GM19193 (cell line): ENCODE results near the gene BTF3L4.

Source experiments
- POLR2A ChIP-seq: IDR thresholded peaks from 4 replicates; pipeline ENCODE4 v1.6.1; 2011; ENCODE audit not compliant: insufficient read depth, insufficient read length; ENCODE audit errors: extremely low read depth

The BTF3L4 gene

DNA sequence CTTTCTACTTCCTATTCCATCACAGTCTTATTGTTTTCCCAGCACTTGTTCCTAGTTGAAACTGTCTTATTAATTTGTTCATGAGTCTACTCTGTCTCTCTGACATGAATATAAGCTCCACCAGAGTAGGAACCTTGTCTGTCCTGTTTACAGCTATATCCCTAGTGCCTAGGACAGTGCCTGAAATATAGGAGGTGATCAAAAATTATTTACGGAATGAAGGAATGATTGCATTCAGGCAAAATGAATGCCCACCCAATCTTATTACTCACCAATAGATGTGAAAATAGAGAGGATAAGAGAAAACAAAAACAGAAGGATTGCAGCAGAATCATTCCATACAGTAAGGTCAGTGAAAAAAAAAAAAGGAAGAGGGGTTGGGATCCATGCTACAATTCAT is 2.2 kb upstream of the BTF3L4 start:
- no peak for TF ChIP-seq POLR2A

DNA sequence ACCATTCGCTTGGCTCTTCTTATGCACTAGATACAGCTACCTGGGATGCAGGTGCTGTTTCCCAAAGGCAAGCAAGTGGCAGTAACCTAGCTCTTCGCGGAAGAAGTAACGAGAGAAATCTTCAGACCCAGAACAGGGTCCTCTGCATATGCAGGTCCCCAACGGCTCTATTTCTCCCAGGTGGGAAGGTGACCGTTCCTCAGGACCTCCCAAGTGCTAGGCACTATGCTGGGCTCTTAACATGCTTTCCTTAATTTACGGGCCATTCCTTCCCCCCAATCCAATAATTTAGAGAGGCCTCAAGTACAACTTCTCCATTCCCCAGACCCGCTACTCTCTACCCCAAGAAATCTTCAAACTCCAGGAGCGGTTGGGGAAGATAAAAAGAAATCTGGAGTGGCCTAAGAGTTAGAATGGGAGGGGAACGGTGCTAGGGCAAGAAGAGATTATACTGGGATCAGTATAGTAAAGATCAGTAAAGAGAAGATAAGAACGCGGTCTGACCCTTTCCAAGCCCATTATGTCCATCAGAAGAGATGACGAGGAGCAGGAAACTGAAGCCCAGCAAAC is 1.5 kb upstream of the BTF3L4 start:
- no peak for TF ChIP-seq POLR2A

DNA sequence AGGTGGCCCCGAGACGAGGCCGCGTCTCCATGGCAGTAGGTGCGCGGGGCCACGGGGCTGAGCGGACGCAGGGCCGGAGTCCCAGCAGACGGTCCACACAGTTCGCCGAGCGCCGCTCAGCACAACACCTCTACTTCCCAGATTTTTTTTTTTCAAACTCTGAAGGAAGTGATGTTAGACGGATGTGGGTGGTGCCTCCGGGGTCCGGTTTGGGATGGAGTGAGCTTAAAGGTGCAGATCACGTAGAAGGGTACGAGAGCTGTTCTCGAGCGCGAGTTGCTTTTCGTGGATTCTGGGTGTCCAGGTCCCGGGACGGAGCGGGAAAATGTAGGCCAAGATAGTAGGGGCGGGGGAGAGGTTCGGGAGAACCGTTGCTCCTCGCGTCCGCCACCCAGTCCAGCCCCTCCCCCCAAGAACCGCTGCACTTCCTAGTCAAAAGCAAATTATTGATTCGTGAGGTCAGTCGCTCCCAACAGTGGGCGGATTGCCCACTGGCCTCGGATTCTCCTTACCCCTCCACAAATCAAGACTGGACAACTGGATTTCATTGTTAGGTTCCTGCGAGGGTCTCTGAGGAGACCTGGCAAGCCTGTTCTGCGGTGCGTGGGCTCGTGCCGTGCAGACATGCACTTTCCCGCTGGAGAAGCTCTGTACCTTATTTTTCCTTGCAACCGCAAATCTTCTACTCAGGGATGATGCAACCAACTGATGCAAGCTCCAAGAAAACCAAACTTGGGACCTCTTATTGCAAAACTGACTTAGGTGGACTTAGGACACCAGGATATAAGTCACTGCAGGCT is 829 bp upstream of the BTF3L4 start, which contains the start of gene TXNDC12:
TXNDC12 (minus strand) TSS at position 126 of the 800 bp plus-strand sequence; CDS start at position 31, 95 bp downstream.
- TF ChIP-seq POLR2A = peak; percentile 87

DNA sequence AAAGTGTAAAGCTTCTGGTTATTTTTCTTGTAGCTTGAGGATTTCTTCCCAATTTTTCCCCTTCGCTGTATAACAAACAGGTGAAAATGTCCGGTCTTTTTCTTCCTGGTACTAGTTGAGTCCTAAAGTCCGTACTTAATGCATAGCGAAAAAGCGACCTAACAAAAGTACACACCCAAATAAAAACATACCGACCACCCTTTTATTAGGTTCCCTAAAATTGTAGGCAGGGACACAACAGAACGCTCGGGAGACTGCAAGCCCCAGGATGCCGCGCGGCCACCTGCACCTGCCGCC is 281 bp upstream of the BTF3L4 start:
- no peak for TF ChIP-seq POLR2A

DNA sequence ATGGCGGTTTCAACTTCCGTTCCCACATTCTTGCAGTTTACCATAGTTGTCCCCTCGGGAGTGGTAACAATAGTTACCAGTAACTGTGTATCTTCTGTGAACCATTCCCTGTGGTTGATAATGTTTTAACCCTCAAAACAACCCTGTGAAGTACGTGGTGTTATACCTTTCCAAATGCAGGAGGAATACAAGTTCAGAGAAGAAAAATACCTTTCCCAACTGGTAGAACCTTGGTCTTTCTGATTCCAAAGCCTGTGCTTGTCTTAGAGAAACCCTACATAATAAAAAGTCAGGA is 789 bp downstream of the BTF3L4 start:
- TF ChIP-seq POLR2A = no peak

DNA sequence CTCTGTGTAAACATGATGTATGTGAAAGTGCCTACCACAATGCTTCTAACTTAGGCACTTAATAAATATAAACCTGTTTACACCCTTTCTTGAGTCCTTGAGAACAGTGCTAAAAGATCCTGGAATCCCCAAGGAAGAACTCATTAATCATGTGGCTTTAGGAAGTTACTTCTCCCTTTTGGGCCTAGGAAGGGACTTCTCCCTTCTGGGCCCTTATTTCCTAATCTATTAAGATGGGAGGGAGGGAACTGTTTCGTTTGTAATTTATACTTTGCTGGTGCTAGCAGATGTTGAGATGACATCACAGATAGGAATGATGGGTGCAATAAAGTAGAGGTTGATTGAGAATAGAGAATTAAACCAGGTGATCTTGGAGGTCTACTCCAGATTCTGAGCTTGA is 1.2 kb downstream of the BTF3L4 start:
- no peak for TF ChIP-seq POLR2A

DNA sequence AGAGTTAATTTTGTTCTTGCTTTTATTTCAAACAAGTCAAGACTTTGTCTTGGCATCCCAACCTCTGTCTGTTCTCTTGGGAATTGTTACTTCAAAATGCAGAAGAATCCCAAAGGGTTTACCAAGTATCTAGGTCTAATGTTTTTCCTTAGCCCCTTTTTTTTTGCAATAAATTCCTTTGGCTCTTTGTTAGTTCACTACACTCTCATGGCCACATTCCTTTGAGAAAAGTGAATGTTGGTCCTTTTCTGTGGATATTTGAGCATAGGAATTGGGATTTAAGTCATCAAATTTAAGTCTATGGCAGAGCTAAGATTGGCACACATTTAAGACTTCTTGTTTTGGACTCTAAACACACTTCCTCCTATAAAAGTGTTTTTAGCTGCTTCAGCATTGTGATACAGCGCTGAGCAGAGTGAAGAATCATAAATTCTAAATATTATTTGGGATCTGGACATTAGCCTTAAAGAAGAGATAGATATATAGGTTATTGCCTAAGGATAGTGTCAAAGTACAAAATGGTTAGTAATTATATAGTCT is 1.9 kb downstream of the BTF3L4 start:
- TF ChIP-seq POLR2A = no peak

DNA sequence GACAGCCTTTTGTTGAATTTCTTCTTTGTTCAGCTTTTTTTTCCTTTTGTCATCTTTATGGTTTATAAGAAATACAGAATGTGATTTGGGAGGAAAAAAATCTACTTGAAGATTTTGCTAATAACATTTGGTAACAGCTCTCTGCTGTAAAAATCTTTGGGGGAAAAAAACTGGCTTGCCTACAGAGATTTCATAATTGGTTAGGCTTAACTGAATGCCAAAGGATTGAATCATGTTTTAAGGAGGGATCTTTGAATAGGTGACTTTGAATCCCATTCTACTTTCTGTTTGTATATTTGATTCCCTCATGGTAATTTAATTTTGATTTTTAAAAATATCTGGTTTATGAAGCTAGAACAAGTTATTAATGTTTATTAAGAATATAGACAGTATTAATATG is 3.2 kb downstream of the BTF3L4 start:
- no peak for TF ChIP-seq POLR2A

DNA sequence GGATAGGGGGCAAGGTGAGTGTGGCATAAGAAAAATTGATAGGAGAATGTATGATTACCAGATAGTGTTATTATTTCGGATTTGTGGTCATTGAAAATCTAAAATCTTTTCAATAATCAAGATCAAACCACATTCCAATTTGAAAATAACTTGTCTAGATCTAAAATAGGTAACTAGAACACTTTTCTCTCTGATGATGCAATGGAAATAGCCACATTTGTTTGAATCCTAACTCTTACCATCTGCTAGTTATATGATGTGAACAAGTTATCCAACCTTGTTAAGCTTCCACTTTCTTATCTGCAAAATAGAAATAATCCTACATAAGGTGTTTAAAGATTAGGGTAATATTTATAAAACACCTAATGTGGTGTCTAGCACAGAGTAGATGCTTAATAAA is 3.8 kb downstream of the BTF3L4 start:
- TF ChIP-seq POLR2A = no peak

DNA sequence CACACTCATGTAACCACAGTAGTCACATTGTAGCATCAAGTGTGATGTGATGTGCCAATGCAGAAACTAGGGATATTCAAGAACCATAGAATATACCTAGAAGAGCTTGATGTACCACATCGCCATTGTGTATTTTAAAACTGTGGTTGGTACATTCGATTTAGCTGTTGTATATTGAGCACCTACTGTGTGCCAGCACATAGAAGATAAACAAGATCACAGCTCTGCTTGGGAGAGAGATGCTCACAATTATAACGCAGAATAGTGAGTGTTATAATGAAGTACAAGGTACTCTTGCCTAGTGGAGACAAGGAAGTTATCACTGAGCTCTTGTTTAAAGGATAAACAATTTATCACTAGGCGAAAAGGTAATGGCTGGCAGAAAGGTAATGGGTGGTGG is 4.7 kb downstream of the BTF3L4 start:
- no peak for TF ChIP-seq POLR2A

DNA sequence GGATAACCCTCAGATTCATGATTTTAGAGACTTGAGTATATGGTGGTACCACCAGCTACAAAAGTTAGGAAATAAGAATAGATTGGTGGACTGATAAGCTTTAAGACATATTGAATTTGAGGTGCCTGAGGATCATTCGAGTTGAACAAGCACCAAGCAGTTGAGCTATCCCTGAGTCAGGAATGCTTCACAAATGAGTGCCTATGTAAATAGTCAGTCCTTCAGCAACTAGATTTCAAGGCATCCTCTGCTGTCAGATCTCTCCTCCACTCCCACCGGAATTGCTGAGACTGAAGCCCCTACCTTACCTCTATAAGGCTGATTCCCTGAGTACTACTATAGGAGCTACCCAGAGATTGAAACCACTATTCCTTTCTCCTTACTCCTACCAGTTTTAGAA is 7.1 kb downstream of the BTF3L4 start:
- no peak for TF ChIP-seq POLR2A

DNA sequence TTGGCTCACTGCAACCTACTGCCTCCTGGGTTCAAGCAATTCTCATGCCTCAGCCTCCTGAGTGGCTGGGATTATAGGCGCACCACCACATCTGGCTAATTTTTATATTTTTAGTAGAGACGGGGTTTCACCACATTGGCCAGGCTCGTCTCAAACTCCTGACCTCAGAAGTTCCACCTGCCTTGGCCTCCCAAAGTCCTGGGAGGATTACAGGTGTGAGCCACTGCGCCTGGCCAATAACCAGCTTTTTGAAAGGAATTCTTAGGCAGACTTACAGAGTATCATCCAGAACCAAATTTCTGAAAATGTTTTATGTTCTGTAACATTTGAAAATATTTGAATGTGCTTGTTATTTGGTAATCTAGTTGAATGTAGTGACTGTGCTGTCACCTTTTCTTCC is 14.6 kb downstream of the BTF3L4 start:
- no peak for TF ChIP-seq POLR2A

DNA sequence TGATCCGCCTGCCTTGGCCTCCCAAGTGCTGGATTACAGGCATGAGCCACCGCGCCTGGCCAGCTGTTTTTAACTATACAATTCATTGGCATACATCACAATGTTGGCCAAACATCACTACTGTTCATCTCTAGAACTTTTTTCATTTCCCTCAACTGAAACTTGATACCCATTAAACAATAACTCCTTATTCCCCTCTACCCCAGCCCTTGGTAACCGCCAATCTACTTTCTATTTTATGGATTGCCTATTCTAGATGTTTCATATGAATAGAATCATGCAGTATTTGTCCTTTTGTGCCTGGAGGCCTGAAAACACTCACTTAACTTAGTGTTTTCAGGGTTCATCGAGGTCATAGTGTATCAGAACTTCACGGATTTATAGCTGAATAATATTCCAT is 16.2 kb downstream of the BTF3L4 start:
- TF ChIP-seq POLR2A = no peak

DNA sequence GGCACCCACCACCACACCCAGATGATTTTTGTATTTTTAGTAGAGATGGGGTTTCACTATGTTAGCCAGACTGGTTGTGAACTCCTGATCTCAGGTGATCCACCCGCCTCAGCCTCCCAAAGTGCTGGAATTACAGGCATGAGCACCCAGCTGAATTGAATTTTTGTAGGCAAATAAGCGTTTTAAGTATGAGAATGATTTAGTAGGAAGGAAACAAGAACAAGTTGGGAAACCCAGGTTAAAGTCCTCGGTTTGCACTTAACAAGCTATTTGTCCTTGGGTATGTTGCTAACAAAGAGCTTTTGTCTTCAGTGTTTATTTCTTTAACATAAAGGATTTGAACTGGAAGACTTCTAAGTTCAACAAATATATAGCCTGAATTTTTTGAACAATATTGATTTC is 23.9 kb downstream of the BTF3L4 start:
- no peak for TF ChIP-seq POLR2A

DNA sequence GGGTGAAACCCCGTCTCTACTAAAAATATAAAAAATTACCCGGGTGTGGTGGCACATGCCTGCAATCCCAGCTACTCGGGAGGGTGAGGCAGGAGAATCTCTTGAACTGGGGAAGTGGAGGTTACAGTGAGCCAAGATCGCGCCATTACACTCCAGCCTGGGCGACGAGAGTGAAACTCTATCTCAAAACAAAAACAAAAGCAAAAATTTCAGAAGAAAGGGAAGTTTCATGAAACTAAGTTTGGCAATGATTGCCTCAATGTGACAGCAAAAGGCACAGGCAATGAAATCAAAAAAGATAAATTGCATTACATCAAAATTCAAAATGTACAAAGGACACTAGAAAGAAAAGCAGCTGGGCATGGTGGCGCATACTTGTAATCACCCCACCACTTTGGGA is 40.1 kb downstream of the BTF3L4 start:
- no peak for TF ChIP-seq POLR2A

DNA sequence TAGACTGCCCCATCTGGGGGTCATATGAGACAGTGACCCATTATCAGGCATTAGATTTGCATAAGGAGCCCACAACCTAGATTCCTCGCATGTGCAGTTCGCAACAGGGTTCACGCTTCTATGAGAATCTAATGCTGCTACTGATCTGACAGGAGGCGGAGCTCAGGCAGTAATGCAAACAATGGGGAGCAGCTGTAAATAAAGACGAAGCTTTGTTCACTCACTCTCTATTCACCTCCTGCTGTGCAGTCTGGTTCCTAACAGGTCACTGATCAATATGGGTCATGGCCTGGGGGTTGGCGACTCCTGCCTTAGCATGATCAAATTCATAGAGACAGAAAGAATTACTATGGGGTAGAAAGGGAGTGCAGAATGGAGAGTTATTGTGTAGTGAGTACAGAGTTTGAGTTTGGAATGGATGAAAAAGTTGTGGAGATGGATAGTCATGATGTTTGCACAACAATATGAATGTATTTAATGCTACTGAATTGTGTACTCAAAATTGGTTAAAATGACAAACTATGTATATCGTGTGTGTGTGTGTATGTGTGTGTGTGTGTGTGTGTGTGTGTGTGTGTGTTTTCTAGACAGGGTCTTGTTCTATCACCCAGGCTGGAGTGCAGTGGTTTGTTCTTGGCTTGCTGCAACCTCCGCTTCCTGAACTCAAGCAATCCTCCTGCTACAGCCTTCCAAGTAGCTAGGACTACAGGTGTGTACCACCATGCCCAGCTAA is 42.2 kb downstream of the BTF3L4 start:
- no peak for TF ChIP-seq POLR2A

DNA sequence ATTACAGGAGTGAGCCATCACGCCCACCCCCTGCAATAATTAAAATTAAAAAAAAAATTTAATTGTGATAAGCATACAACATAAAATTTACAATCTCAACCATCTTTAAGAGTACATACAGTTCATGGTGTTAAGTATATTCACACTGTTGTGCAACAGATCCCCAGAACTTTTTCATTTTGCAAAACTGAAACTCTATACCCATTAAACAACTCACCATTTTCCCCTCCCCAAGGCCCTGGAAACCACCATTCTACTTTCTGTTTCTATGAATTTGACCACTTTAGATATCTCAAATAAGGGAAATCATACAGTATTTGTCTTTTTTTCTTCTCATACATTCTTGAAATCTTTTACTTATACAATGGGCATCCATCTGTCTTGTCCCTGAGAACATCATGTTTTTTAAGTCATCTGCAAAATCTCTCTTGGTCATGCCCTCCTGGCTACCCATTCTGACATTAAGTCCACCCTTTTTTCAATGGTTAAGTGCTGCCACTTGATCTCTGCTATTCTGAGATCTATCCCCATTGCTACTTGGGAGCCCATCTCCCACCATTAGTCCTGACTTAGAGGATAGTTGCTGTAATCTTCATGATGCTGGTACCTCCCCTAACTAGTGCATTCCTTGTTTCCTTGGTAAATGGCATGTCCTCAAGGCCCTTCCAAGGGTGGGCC is 46.4 kb downstream of the BTF3L4 start:
- TF ChIP-seq POLR2A = no peak
